ENCODE data around the gene STEAP1B. TPM values are rescaled to one million over a fixed set of nuclear protein-coding genes. Genes with fewer than 3 reads are reported as not detected.

The STEAP1B gene
- total and polyA plus RNA-seq, 3 donors from 2014 or later: 7.4 to 11.3 (median 11.3) TPM

- TF ChIP-seq CTCF (IDR thresholded peaks at IDR 0.05) (no peak), POLR2A (IDR thresholded peaks at IDR 0.05) (no peak)
- H3K9me3 ChIP-seq: no peaks in the 10 kb centered on the region
- H3K27ac ChIP-seq: no peak overlapping the region
- WGBS, 2 donors: 58 to 60% methylated on average over 2 of the region's 2 CpGs
- DNase-seq: no peak
- intact Hi-C loops (cut with DNase I; ENCODE audit: low total_unique reads): no loop called here
- H3K4me3 ChIP-seq: no peak overlapping the region
- peaks cover 10% of the 10 kb centered on the region for H3K4me1 ChIP-seq
- H3K27me3 ChIP-seq: no peaks in the 10 kb centered on the region
- no peaks in the 10 kb centered on the region for H3K36me3 ChIP-seq (ENCODE audit: low read depth, missing control alignments)
These were observed 45.5 kb upstream of the STEAP1B start for GRCh38 chr7:22545529-22545928.

GRCh38 chr7:22544245-22544644, 44.3 kb upstream of the STEAP1B start:
- Histone ChIP-seq H3K36me3 (ENCODE audit: low read depth, missing control alignments) (no peaks in the 10 kb centered on the region), H3K27ac (no peak overlapping the region), H3K4me1 (no peaks in the 10 kb centered on the region), H3K27me3 (no peaks in the 10 kb centered on the region), H3K4me3 (no peak overlapping the region), H3K9me3 (no peaks in the 10 kb centered on the region)
- DNase-seq: no peak
- TF ChIP-seq POLR2A (IDR thresholded peaks at IDR 0.05) (no peak), CTCF (IDR thresholded peaks at IDR 0.05) (no peak)
- intact Hi-C loops (cut with DNase I; ENCODE audit: low total_unique reads): no loop called here
- 74 to 88% methylated on average over 4 of the region's 4 CpGs for WGBS, 2 donors

- Histone ChIP-seq H3K27ac (no peak overlapping the region), H3K36me3 (ENCODE audit: low read depth, missing control alignments) (no peaks in the 10 kb centered on the region), H3K4me3 (no peak overlapping the region), H3K9me3 (no peaks in the 10 kb centered on the region), H3K4me1 (no peaks in the 10 kb centered on the region), H3K27me3 (no peaks in the 10 kb centered on the region)
- WGBS, 2 donors: 90 to 92% methylated on average over 7 of the region's 7 CpGs
- no peak for TF ChIP-seq CTCF (IDR thresholded peaks at IDR 0.05)
- no peak for TF ChIP-seq POLR2A (IDR thresholded peaks at IDR 0.05)
- DNase-seq: no peak
- intact Hi-C loops (cut with DNase I; ENCODE audit: low total_unique reads): no loop called here
These were observed 43.2 kb upstream of the STEAP1B start for GRCh38 chr7:22543169-22543568.

DNA sequence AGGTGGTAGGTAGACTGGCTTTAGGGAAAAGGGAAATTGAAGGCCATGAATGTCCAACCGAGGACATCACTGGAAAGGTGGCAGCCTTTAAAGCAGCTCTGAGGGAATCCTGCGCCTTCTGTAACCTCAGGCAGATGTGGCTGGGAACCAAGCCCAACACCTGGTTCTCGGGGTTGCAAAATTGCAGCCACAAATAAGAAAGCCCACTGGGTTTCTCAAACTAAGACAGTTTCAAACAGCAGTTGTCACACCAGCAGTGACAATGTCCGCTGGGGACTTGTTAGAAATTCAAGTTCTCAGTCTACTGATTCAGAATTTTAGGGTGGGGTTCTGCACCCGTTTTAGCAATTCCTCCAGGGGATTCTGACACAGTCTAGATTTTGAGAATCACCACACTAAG, 42.7 kb upstream of the STEAP1B start:
- intact Hi-C loops (cut with DNase I; ENCODE audit: low total_unique reads): no loop called here

More for the DNA sequence above, 42.7 kb upstream of the STEAP1B start:
- no peak overlapping the region for H3K27ac ChIP-seq
- DNase-seq: no peak
- 90 to 94% methylated on average over 5 of the region's 5 CpGs for WGBS, 2 donors
- H3K4me1 ChIP-seq: no peaks in the 10 kb centered on the region
- no peak overlapping the region for H3K4me3 ChIP-seq
- TF ChIP-seq POLR2A (IDR thresholded peaks at IDR 0.05): no peak
- no peak for TF ChIP-seq CTCF (IDR thresholded peaks at IDR 0.05)
- H3K9me3 ChIP-seq: no peaks in the 10 kb centered on the region
- H3K36me3 ChIP-seq (ENCODE audit: low read depth, missing control alignments): no peaks in the 10 kb centered on the region
- H3K27me3 ChIP-seq: no peaks in the 10 kb centered on the region
